OCI-LY1 (cell line): Measurements from ENCODE around the gene S1PR1.

Experiments used
- H2AFZ ChIP-seq: fragments of 200-600 bp; sonication (generic), shearing (Covaris generic); 2 replicates; pipeline ENCODE4 v1.6.0; 2014; ENCODE audit warnings: antibody characterized with exemption, mild to moderate bottlenecking, low read length
- H3F3A ChIP-seq: fragments of 200-600 bp; sonication (generic), shearing (Covaris generic); 2 replicates; pipeline ENCODE4 v1.6.0; 2014; ENCODE audit warnings: mild to moderate bottlenecking, antibody characterized with exemption, low read length, moderate library complexity; ENCODE audit not compliant: insufficient read depth
- H3K27ac ChIP-seq: fragments of 200-600 bp; sonication (generic); 2 replicates; pipeline ENCODE4 v1.5.1; 2014; ENCODE audit warnings: low read length, mixed run types, mild to moderate bottlenecking, low read depth; ENCODE audit not compliant: poor library complexity, severe bottlenecking
- H3K27me3 ChIP-seq: fragments of 200-600 bp; sonication (generic); 2 replicates; pipeline ENCODE4 v1.6.0; 2014; ENCODE audit warnings: antibody characterized with exemption, mild to moderate bottlenecking, low read length, moderate library complexity; ENCODE audit not compliant: insufficient read depth
- H3K36me3 ChIP-seq: fragments of 200-600 bp; sonication (generic); 2 replicates; pipeline ENCODE4 v1.6.1; 2014; ENCODE audit warnings: mild to moderate bottlenecking, antibody characterized with exemption, low read length, moderate library complexity, mixed read lengths; ENCODE audit not compliant: insufficient read depth
- H3K4me1 ChIP-seq: fragments of 200-600 bp; sonication (generic); 2 replicates; pipeline ENCODE4 v1.5.1; 2014; ENCODE audit warnings: mild to moderate bottlenecking, low read length, moderate library complexity; ENCODE audit not compliant: insufficient read depth, severe bottlenecking
- H3K4me2 ChIP-seq: fragments of 200-600 bp; sonication (generic), shearing (Covaris generic); 2 replicates; pipeline ENCODE4 v1.6.1; 2014; ENCODE audit warnings: low read length
- H3K4me3 ChIP-seq: fragments of 200-600 bp; sonication (generic); 2 replicates; pipeline ENCODE4 v1.5.1; 2014; ENCODE audit warnings: low read length, low read depth, mild to moderate bottlenecking, mixed read lengths; ENCODE audit not compliant: poor library complexity, severe bottlenecking
- H3K79me2 ChIP-seq: fragments of 200-600 bp; shearing (Covaris generic); 2 replicates; pipeline ENCODE4 v1.6.1; 2016; ENCODE audit warnings: mixed run types, low read length, mixed read lengths; ENCODE audit not compliant: insufficient read depth
- H3K9ac ChIP-seq: fragments of 200-600 bp; sonication (generic), shearing (Covaris generic); 2 replicates; pipeline ENCODE4 v1.6.1; 2014; ENCODE audit warnings: mild to moderate bottlenecking, low read length, mixed read lengths
- H3K9me2 ChIP-seq: fragments of 200-600 bp; sonication (generic), shearing (Covaris generic); 2 replicates; pipeline ENCODE4 v1.6.1; 2014; ENCODE audit warnings: low read depth, mild to moderate bottlenecking, low read length, mixed read lengths
- H3K9me3 ChIP-seq: fragments of 200-600 bp; shearing (Covaris generic); 2 replicates; pipeline ENCODE4 v1.6.1; 2014; ENCODE audit warnings: low read length, mixed read lengths
- H4K20me1 ChIP-seq: fragments of 200-600 bp; sonication (generic), shearing (Covaris generic); 2 replicates; pipeline ENCODE4 v1.6.0; 2016; ENCODE audit warnings: mild to moderate bottlenecking, low read length; ENCODE audit not compliant: insufficient read depth
- CTCF ChIP-seq: fragments of 200-600 bp; sonication (generic), shearing (Covaris generic); IDR thresholded peaks from 2 replicates; pipeline ENCODE4 v1.5.1; 2017; ENCODE audit warnings: mild to moderate bottlenecking, antibody characterized with exemption, low read length, moderate library complexity, mixed read lengths
- EZH2 ChIP-seq: fragments of 200-600 bp; sonication (generic), shearing (Covaris generic); IDR thresholded peaks from 2 replicates; pipeline ENCODE4 v1.8.0; 2017; ENCODE audit warnings: borderline replicate concordance, mixed run types, mild to moderate bottlenecking, antibody characterized with exemption, low read length, moderate library complexity, mixed read lengths

The S1PR1 gene

GRCh38 chr1:101290119-101290921 is 53.5 kb downstream of the S1PR1 start:
- no peak for TF ChIP-seq CTCF
- no peak for TF ChIP-seq EZH2
- H3K27me3 ChIP-seq, result no peaks in the 10 kb centered on the region
- H3K4me3 ChIP-seq, result no peak overlapping the region
- H3K36me3 ChIP-seq, result no peaks in the 10 kb centered on the region
- H3K4me2 ChIP-seq, result no peak overlapping the region
- no peaks in the 10 kb centered on the region for H3F3A ChIP-seq
- no peak overlapping the region for H3K9ac ChIP-seq
- no peaks in the 10 kb centered on the region for H3K9me2 ChIP-seq
- H3K27ac ChIP-seq, result no peak overlapping the region
- H4K20me1 ChIP-seq, result no peaks in the 10 kb centered on the region
- H2AFZ ChIP-seq, result no peak overlapping the region
- no peaks in the 10 kb centered on the region for H3K4me1 ChIP-seq
- H3K79me2 ChIP-seq, result no peaks in the 10 kb centered on the region
- H3K9me3 ChIP-seq, result no peaks in the 10 kb centered on the region
